ENCODE data around the gene PWWP2B. TPM values are rescaled to one million over a fixed set of nuclear protein-coding genes. Genes with fewer than 3 reads are reported as not detected.
A peak's percentile ranks its signal among the peaks of the same experiment; 100 is the strongest.

The PWWP2B gene
- total RNA-seq, 1 donor from 2014 or later: 11.0 TPM

GRCh38 chr10:132437541-132437950, 40.5 kb downstream of the PWWP2B start:
- Histone ChIP-seq H3K27ac (ENCODE audit: low read depth, low read length) (no peak overlapping the region), H3K9me3 (ENCODE audit: control insufficient read depth in 3 of 3, low read length in 3 of 3) (no peaks in the 10 kb centered on the region), H3K36me3 (ENCODE audit: control insufficient read depth in 3 of 3, insufficient read depth in 3 of 3, low read length in 3 of 3) (no peaks in the 10 kb centered on the region), H3K27me3 (ENCODE audit: control insufficient read depth in 3 of 3, insufficient read depth in 3 of 3, low read length in 3 of 3) (no peaks in the 10 kb centered on the region), H3K4me3 (ENCODE audit: low read length in 3 of 3) (no peak overlapping the region), H3K9ac (ENCODE audit: low read depth in 1 of 3, low read length in 3 of 3) (no peak overlapping the region), H3K4me1 (ENCODE audit: control insufficient read depth in 3 of 3, insufficient read depth in 3 of 3, low read length in 3 of 3) (peaks cover 0 to 13% (median 13%) of the 10 kb centered on the region in 3 donors)

GRCh38 chr10:132438091-132439024, 41.4 kb downstream of the PWWP2B start:
- Histone ChIP-seq H3K4me1 (ENCODE audit: control insufficient read depth in 3 of 3, insufficient read depth in 3 of 3, low read length in 3 of 3) (peaks cover 0 to 13% (median 13%) of the 10 kb centered on the region in 3 donors), H3K9me3 (ENCODE audit: control insufficient read depth in 3 of 3, low read length in 3 of 3) (no peaks in the 10 kb centered on the region), H3K4me3 (ENCODE audit: low read length in 3 of 3) (no peak overlapping the region), H3K27me3 (ENCODE audit: control insufficient read depth in 3 of 3, insufficient read depth in 3 of 3, low read length in 3 of 3) (no peaks in the 10 kb centered on the region), H3K27ac (ENCODE audit: low read depth, low read length) (peak overlapping the region; percentile 25), H3K36me3 (ENCODE audit: control insufficient read depth in 3 of 3, insufficient read depth in 3 of 3, low read length in 3 of 3) (no peaks in the 10 kb centered on the region), H3K9ac (ENCODE audit: low read depth in 1 of 3, low read length in 3 of 3) (no peak overlapping the region)

- no peaks in the 10 kb centered on the region for H3K36me3 ChIP-seq (ENCODE audit: control insufficient read depth in 3 of 3, insufficient read depth in 3 of 3, low read length in 3 of 3)
- no peaks in the 10 kb centered on the region for H3K27me3 ChIP-seq (ENCODE audit: control insufficient read depth in 3 of 3, insufficient read depth in 3 of 3, low read length in 3 of 3)
- no peak overlapping the region for H3K4me3 ChIP-seq (ENCODE audit: low read length in 3 of 3)
- H3K9ac ChIP-seq (ENCODE audit: low read depth in 1 of 3, low read length in 3 of 3): no peak overlapping the region
- H3K27ac ChIP-seq (ENCODE audit: low read depth, low read length): peak overlapping the region; percentile 25
- no peaks in the 10 kb centered on the region for H3K9me3 ChIP-seq (ENCODE audit: control insufficient read depth in 3 of 3, low read length in 3 of 3)
- peaks cover 0 to 13% (median 13%) of the 10 kb centered on the region in 3 donors for H3K4me1 ChIP-seq (ENCODE audit: control insufficient read depth in 3 of 3, insufficient read depth in 3 of 3, low read length in 3 of 3)
Observed at GRCh38 chr10:132439025-132439388, 42.0 kb downstream of the PWWP2B start.

GRCh38 chr10:132439424-132440163, 42.6 kb downstream of the PWWP2B start:
- peak overlapping the region in 1 of 3 donors; percentile 13 for H3K4me3 ChIP-seq (ENCODE audit: low read length in 3 of 3)
- H3K9ac ChIP-seq (ENCODE audit: low read depth in 1 of 3, low read length in 3 of 3): no peak overlapping the region
- H3K27me3 ChIP-seq (ENCODE audit: control insufficient read depth in 3 of 3, insufficient read depth in 3 of 3, low read length in 3 of 3): no peaks in the 10 kb centered on the region
- no peaks in the 10 kb centered on the region for H3K36me3 ChIP-seq (ENCODE audit: control insufficient read depth in 3 of 3, insufficient read depth in 3 of 3, low read length in 3 of 3)
- H3K4me1 ChIP-seq (ENCODE audit: control insufficient read depth in 3 of 3, insufficient read depth in 3 of 3, low read length in 3 of 3): peaks cover 0 to 13% (median 10%) of the 10 kb centered on the region in 3 donors
- H3K27ac ChIP-seq (ENCODE audit: low read depth, low read length): no peak overlapping the region
- H3K9me3 ChIP-seq (ENCODE audit: control insufficient read depth in 3 of 3, low read length in 3 of 3): no peaks in the 10 kb centered on the region

- no peak overlapping the region for H3K4me3 ChIP-seq (ENCODE audit: low read length in 3 of 3)
- H3K36me3 ChIP-seq (ENCODE audit: control insufficient read depth in 3 of 3, insufficient read depth in 3 of 3, low read length in 3 of 3): no peaks in the 10 kb centered on the region
- no peak overlapping the region for H3K9ac ChIP-seq (ENCODE audit: low read depth in 1 of 3, low read length in 3 of 3)
- H3K27me3 ChIP-seq (ENCODE audit: control insufficient read depth in 3 of 3, insufficient read depth in 3 of 3, low read length in 3 of 3): no peaks in the 10 kb centered on the region
- no peaks in the 10 kb centered on the region for H3K9me3 ChIP-seq (ENCODE audit: control insufficient read depth in 3 of 3, low read length in 3 of 3)
- H3K4me1 ChIP-seq (ENCODE audit: control insufficient read depth in 3 of 3, insufficient read depth in 3 of 3, low read length in 3 of 3): peaks cover 0 to 13% (median 10%) of the 10 kb centered on the region in 3 donors
- no peak overlapping the region for H3K27ac ChIP-seq (ENCODE audit: low read depth, low read length)
Observed at GRCh38 chr10:132440791-132441565, 44.0 kb downstream of the PWWP2B start.

GRCh38 chr10:132441818-132442524, 45.0 kb downstream of the PWWP2B start:
- Histone ChIP-seq H3K4me1 (ENCODE audit: control insufficient read depth in 3 of 3, insufficient read depth in 3 of 3, low read length in 3 of 3) (peaks cover 0 to 17% (median 13%) of the 10 kb centered on the region in 3 donors), H3K36me3 (ENCODE audit: control insufficient read depth in 3 of 3, insufficient read depth in 3 of 3, low read length in 3 of 3) (no peaks in the 10 kb centered on the region), H3K9me3 (ENCODE audit: control insufficient read depth in 3 of 3, low read length in 3 of 3) (no peaks in the 10 kb centered on the region)

GRCh38 chr10:132442636-132443035, 45.6 kb downstream of the PWWP2B start:
- no peaks in the 10 kb centered on the region for H3K27me3 ChIP-seq (ENCODE audit: control insufficient read depth in 3 of 3, insufficient read depth in 3 of 3, low read length in 3 of 3)
- no peak overlapping the region for H3K27ac ChIP-seq (ENCODE audit: low read depth, low read length)
- H3K36me3 ChIP-seq (ENCODE audit: control insufficient read depth in 3 of 3, insufficient read depth in 3 of 3, low read length in 3 of 3): no peaks in the 10 kb centered on the region
- H3K4me1 ChIP-seq (ENCODE audit: control insufficient read depth in 3 of 3, insufficient read depth in 3 of 3, low read length in 3 of 3): peaks cover 0 to 24% (median 13%) of the 10 kb centered on the region in 3 donors
- H3K9me3 ChIP-seq (ENCODE audit: control insufficient read depth in 3 of 3, low read length in 3 of 3): no peaks in the 10 kb centered on the region
- no peak overlapping the region for H3K9ac ChIP-seq (ENCODE audit: low read depth in 1 of 3, low read length in 3 of 3)
- no peak overlapping the region for H3K4me3 ChIP-seq (ENCODE audit: low read length in 3 of 3)

More at GRCh38 chr10:132441818-132442524, 45.0 kb downstream of the PWWP2B start:
- Histone ChIP-seq H3K4me3 (ENCODE audit: low read length in 3 of 3) (no peak overlapping the region), H3K27ac (ENCODE audit: low read depth, low read length) (no peak overlapping the region), H3K27me3 (ENCODE audit: control insufficient read depth in 3 of 3, insufficient read depth in 3 of 3, low read length in 3 of 3) (no peaks in the 10 kb centered on the region), H3K9ac (ENCODE audit: low read depth in 1 of 3, low read length in 3 of 3) (no peak overlapping the region)

GRCh38 chr10:132443605-132443982, 46.6 kb downstream of the PWWP2B start:
- no peak overlapping the region for H3K4me3 ChIP-seq (ENCODE audit: low read length in 3 of 3)
- H3K9ac ChIP-seq (ENCODE audit: low read depth in 1 of 3, low read length in 3 of 3): no peak overlapping the region
- no peaks in the 10 kb centered on the region for H3K9me3 ChIP-seq (ENCODE audit: control insufficient read depth in 3 of 3, low read length in 3 of 3)
- peaks cover 0 to 28% (median 15%) of the 10 kb centered on the region in 3 donors for H3K4me1 ChIP-seq (ENCODE audit: control insufficient read depth in 3 of 3, insufficient read depth in 3 of 3, low read length in 3 of 3)
- H3K36me3 ChIP-seq (ENCODE audit: control insufficient read depth in 3 of 3, insufficient read depth in 3 of 3, low read length in 3 of 3): no peaks in the 10 kb centered on the region
- no peak overlapping the region for H3K27ac ChIP-seq (ENCODE audit: low read depth, low read length)
- no peaks in the 10 kb centered on the region for H3K27me3 ChIP-seq (ENCODE audit: control insufficient read depth in 3 of 3, insufficient read depth in 3 of 3, low read length in 3 of 3)
